Gastrocnemius medialis (tissue), 4 donors: Measurements from ENCODE around the gene TOR2A. TPM values are rescaled to one million over a fixed set of nuclear protein-coding genes. Genes with fewer than 3 reads are reported as not detected.

Source experiments
- ATAC-seq, 2 donors: fragments of 150-250 bp; one replicate each; pipeline ENCODE4 v1.9.1; 2016
- DNase-seq, 2 donors: peaks; one replicate each; pipeline ENCODE4 v3.0.0-alpha.2; 2019
- H3K27ac ChIP-seq, 4 donors: fragments of 200-600 bp; sonication (generic); 1 replicate in 1 of 4; 2 replicates in 3 of 4; pipeline ENCODE4 v1.5.1; 2016 to 2018; ENCODE audit warnings: mild to moderate bottlenecking in 2 of 4, moderate library complexity in 1 of 4
- H3K27me3 ChIP-seq, 3 donors: fragments of 200-600 bp; sonication (generic) in 2 of 3; 1 replicate in 1 of 3; 2 replicates in 2 of 3; pipeline versions ENCODE4 v1.5.1 to v1.6.0; 2016 to 2019; ENCODE audit warnings: mild to moderate bottlenecking in 1 of 3, moderate library complexity in 1 of 3
- H3K36me3 ChIP-seq, 2 donors: fragments of 200-600 bp; sonication (generic) in 1 of 2; one replicate each; pipeline ENCODE4 v1.5.1; 2017 to 2018
- H3K4me1 ChIP-seq, 2 donors: fragments of 200-600 bp; sonication (generic) in 1 of 2; one replicate each; pipeline ENCODE4 v1.5.1; 2016 to 2017; ENCODE audit warnings: mild to moderate bottlenecking in 2 of 2
- H3K4me3 ChIP-seq, 4 donors: fragments of 200-600 bp; sonication (generic) in 3 of 4; 1 replicate in 1 of 4; 2 replicates in 3 of 4; pipeline ENCODE4 v1.5.1; 2016 to 2019; ENCODE audit warnings: mild to moderate bottlenecking in 2 of 4
- H3K9me3 ChIP-seq, 3 donors: fragments of 200-600 bp; sonication (generic) in 2 of 3; 1 replicate in 1 of 3; 2 replicates in 2 of 3; pipeline ENCODE4 v1.5.1; 2016 to 2019
- POLR2A ChIP-seq, 2 donors: fragments of 450-650 bp; IDR thresholded peaks; one replicate each; pipeline ENCODE4 v1.6.1; 2017; ENCODE audit warnings: antibody characterized with exemption in 2 of 2, mild to moderate bottlenecking in 2 of 2, moderate library complexity in 2 of 2
- in situ Hi-C, 4 donors: fragments of 200-750 bp; cut with MboI; loops; one replicate each; pipeline versions ENCODE4 v1.15.0 to v1.8.0; 2017; ENCODE audit warnings: low sequenced_read_pairs in 4 of 4
- intact Hi-C: fragments of 100-400 bp; cut with DNase I; formaldehyde crosslinking; loops from one replicate; pipeline ENCODE4 v1.15.1; 2023; ENCODE audit warnings: low total_unique reads
- total RNA-seq, 4 donors: library from RNA; depleted of rRNA; stranded (reverse); fragments of >200 nt; gene quantifications; one replicate each; pipeline versions ENCODE4 v1.1.0 to v1.2.3, GENCODE V29; 2016
- TF ChIP-seq, protein P1 (sequence below), 5 experiments: fragments of 450-650 bp in 3 of 5; fragments of 200-600 bp in 2 of 5; sonication (generic) in 2 of 5; IDR thresholded peaks in 4 of 5; conservative IDR thresholded peaks in 1 of 5; 1 replicate in 4 of 5; 2 replicates in 1 of 5; pipeline ENCODE4 v1.5.1; 2016 to 2019; ENCODE audit warnings: antibody characterized with exemption in 5 of 5, mild to moderate bottlenecking in 3 of 5, moderate library complexity in 3 of 5

TOR2A gene
- total RNA-seq, 4 donors from 2014 or later = 3.2 to 10.6 (median 9.6) TPM

GRCh38 chr9:127754099-127755060, 19.3 kb upstream of the TOR2A start:
- no peak for ATAC-seq
- intact Hi-C loops = no loop called here

DNA sequence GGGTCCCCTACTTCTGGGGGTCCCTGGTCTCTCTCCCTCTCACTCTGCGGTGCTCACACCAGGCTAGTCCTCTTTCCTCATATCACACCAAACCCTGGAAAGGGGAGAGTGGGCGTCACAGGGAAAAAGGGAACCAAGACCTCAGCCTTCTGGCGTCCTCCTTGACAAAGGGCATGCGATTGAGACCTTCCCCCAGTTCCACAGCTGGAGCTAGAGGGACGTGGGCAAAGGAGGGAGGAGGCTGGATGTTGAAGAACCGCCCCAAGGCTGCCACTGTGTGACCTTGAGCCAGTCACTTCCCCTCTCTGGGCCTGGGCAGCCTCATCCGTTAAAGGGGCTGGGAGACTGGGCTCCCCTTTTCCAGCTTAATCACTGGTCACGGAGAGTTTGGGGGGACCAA, 18.5 kb upstream of the TOR2A start:
- ATAC-seq = no peak
- H3K27me3 ChIP-seq = peaks cover 11 to 33% (median 32%) of the 10 kb centered on the region in 3 donors
- no peak overlapping the region for H3K27ac ChIP-seq
- intact Hi-C loops = no loop called here
- no peaks in the 10 kb centered on the region for H3K36me3 ChIP-seq
- H3K4me1 ChIP-seq = peaks cover 0 to 7% of the 10 kb centered on the region in 2 donors
- H3K4me3 ChIP-seq = no peak overlapping the region
- no peaks in the 10 kb centered on the region for H3K9me3 ChIP-seq
- no peak for DNase-seq
- in situ Hi-C loops = no loop called here
- TF ChIP-seq POLR2A (IDR thresholded peaks at IDR 0.05) = no peak
- TF ChIP-seq, protein P1, sequence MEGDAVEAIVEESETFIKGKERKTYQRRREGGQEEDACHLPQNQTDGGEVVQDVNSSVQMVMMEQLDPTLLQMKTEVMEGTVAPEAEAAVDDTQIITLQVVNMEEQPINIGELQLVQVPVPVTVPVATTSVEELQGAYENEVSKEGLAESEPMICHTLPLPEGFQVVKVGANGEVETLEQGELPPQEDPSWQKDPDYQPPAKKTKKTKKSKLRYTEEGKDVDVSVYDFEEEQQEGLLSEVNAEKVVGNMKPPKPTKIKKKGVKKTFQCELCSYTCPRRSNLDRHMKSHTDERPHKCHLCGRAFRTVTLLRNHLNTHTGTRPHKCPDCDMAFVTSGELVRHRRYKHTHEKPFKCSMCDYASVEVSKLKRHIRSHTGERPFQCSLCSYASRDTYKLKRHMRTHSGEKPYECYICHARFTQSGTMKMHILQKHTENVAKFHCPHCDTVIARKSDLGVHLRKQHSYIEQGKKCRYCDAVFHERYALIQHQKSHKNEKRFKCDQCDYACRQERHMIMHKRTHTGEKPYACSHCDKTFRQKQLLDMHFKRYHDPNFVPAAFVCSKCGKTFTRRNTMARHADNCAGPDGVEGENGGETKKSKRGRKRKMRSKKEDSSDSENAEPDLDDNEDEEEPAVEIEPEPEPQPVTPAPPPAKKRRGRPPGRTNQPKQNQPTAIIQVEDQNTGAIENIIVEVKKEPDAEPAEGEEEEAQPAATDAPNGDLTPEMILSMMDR (IDR thresholded peaks at IDR 0.05 in 4 of 5, conservative IDR thresholded peaks at IDR 0.05 in 1 of 5) = no peak

More at GRCh38 chr9:127754099-127755060, 19.3 kb upstream of the TOR2A start:
- Histone ChIP-seq H3K27ac (peak overlapping the region in 2 of 4 donors; percentile 38 to 45), H3K36me3 (no peaks in the 10 kb centered on the region), H3K9me3 (no peaks in the 10 kb centered on the region), H3K27me3 (peaks cover 11 to 33% (median 32%) of the 10 kb centered on the region in 3 donors), H3K4me1 (peaks cover 0 to 10% of the 10 kb centered on the region in 2 donors), H3K4me3 (peak overlapping the region in 1 of 4 donors; percentile 23)
- DNase-seq = no peak
- in situ Hi-C loops = no loop called here
- no peak for TF ChIP-seq POLR2A (IDR thresholded peaks at IDR 0.05)
- TF ChIP-seq, protein P1 (IDR thresholded peaks at IDR 0.05 in 4 of 5, conservative IDR thresholded peaks at IDR 0.05 in 1 of 5) = no peak

- no peak for DNase-seq
- in situ Hi-C loops = no loop called here
- peaks cover 0 to 7% of the 10 kb centered on the region in 2 donors for H3K4me1 ChIP-seq
- TF ChIP-seq POLR2A (IDR thresholded peaks at IDR 0.05) = no peak
- TF ChIP-seq, protein P1 (IDR thresholded peaks at IDR 0.05 in 4 of 5, conservative IDR thresholded peaks at IDR 0.05 in 1 of 5) = no peak
- H3K27me3 ChIP-seq = peaks cover 11 to 33% (median 32%) of the 10 kb centered on the region in 3 donors
- no peak overlapping the region for H3K27ac ChIP-seq
- no peaks in the 10 kb centered on the region for H3K36me3 ChIP-seq
- no peak overlapping the region for H3K4me3 ChIP-seq
- H3K9me3 ChIP-seq = no peaks in the 10 kb centered on the region
- ATAC-seq = no peak
- intact Hi-C loops = no loop called here
Measured at GRCh38 chr9:127753148-127753547, 18.1 kb upstream of the TOR2A start.

GRCh38 chr9:127751269-127752054, 16.4 kb upstream of the TOR2A start:
- no peak for ATAC-seq
- in situ Hi-C loops (no loop called here), intact Hi-C loops (no loop called here)
- Histone ChIP-seq H3K9me3 (no peaks in the 10 kb centered on the region), H3K27ac (no peak overlapping the region), H3K4me3 (no peak overlapping the region), H3K27me3 (peaks cover 11 to 32% (median 27%) of the 10 kb centered on the region in 3 donors), H3K4me1 (peaks cover 0 to 7% of the 10 kb centered on the region in 2 donors), H3K36me3 (no peaks in the 10 kb centered on the region)
- no peak for DNase-seq
- no peak for TF ChIP-seq POLR2A (IDR thresholded peaks at IDR 0.05)
- TF ChIP-seq, protein P1 (IDR thresholded peaks at IDR 0.05 in 4 of 5, conservative IDR thresholded peaks at IDR 0.05 in 1 of 5) = no peak
